Lung (tissue), 12 donors: ENCODE data around the gene CD200. TPM values are rescaled to one million over a fixed set of nuclear protein-coding genes. Genes with fewer than 3 reads are reported as not detected.

Source experiments
- ATAC-seq: fragments of 200-7000 bp; cut with Tn5 transposase; one replicate; pipeline ENCODE4 v1.9.1; 2020; ENCODE audit warnings: moderate number of reproducible peaks; ENCODE audit not compliant: insufficient read depth, low FRiP score
- DNase-seq, 3 donors: peaks; one replicate each; pipeline ENCODE4 v3.0.0-alpha.2; 2013 to 2017
- H3K27ac ChIP-seq, 2 donors: one replicate each; pipeline ENCODE4 v1.5.1; 2013; ENCODE audit warnings: mild to moderate bottlenecking in 2 of 2, moderate library complexity in 2 of 2, control low read depth in 1 of 2, inconsistent platforms in 1 of 2, low read depth in 1 of 2, low read length in 1 of 2
- H3K27me3 ChIP-seq, 3 donors: one replicate each; pipeline ENCODE4 v1.5.1; 2013; ENCODE audit warnings: low read length in 2 of 3; ENCODE audit not compliant: control insufficient read depth in 3 of 3, insufficient read depth in 3 of 3
- H3K36me3 ChIP-seq, 4 donors: one replicate each; pipeline ENCODE4 v1.5.1; 2013; ENCODE audit warnings: low read length in 4 of 4, mild to moderate bottlenecking in 1 of 4, moderate library complexity in 1 of 4; ENCODE audit not compliant: control insufficient read depth in 4 of 4, insufficient read depth in 4 of 4
- H3K4me1 ChIP-seq, 5 donors: one replicate each; pipeline ENCODE4 v1.5.1; 2013; ENCODE audit warnings: low read length in 5 of 5, mild to moderate bottlenecking in 2 of 5, moderate library complexity in 1 of 5; ENCODE audit not compliant: control insufficient read depth in 5 of 5, insufficient read depth in 5 of 5
- H3K4me3 ChIP-seq: one replicate; pipeline ENCODE4 v1.5.1; 2013; ENCODE audit warnings: mild to moderate bottlenecking, control low read depth, moderate library complexity
- H3K9ac ChIP-seq, 2 donors: one replicate each; pipeline ENCODE4 v1.5.1; 2013; ENCODE audit warnings: low read length in 2 of 2, control low read depth in 1 of 2; ENCODE audit not compliant: insufficient read depth in 1 of 2
- H3K9me3 ChIP-seq, 4 donors: one replicate each; pipeline ENCODE4 v1.5.1; 2013; ENCODE audit warnings: low read length in 3 of 4, mild to moderate bottlenecking in 1 of 4, moderate library complexity in 1 of 4; ENCODE audit not compliant: control insufficient read depth in 4 of 4, insufficient read depth in 3 of 4
- CTCF ChIP-seq: IDR thresholded peaks from 2 replicates; pipeline ENCODE4 v1.5.1; 2012; ENCODE audit warnings: mild to moderate bottlenecking; ENCODE audit errors: control extremely low read depth, extremely low read depth
- WGBS, 2 donors: extraction: QIAGEN DNeasy Blood & Tissue Kit; methylation state at CpG; one replicate each; pipeline ENCODE4 v1.1.7; 2013; 5-methylcytosine and 5-hydroxymethylcytosine counted together
- polyA plus RNA-seq, 2 donors: library from polyadenylated mRNA; stranded (reverse); fragments of 200-250 nt; gene quantifications; one replicate each; pipeline ENCODE4 v1.2.1, GENCODE V29; 2013
- total RNA-seq, 2 donors: library from RNA; depleted of rRNA in 1 of 2; stranded (reverse); fragments of >200 nt in 1 of 2; gene quantifications; one replicate each; pipeline ENCODE4 v1.2.1, GENCODE V29; 2014 to 2021
- donor health status: control.
- donor health status: control.
- donor health status: Bipolar disorder and iron deficiency.
- donor health status: healthy.
- donor health status: DM: yes; HTN: yes; CAD: no.

Gene CD200
- total and polyA plus RNA-seq, 4 donors = 4.6 to 21.6 (median 6.0) TPM

- Histone ChIP-seq H3K4me3 (no peak overlapping the region), H3K27me3 (no peaks in the 10 kb centered on the region), H3K4me1 (peaks cover 0 to 4% (median 2%) of the 10 kb centered on the region in 5 donors), H3K9me3 (no peaks in the 10 kb centered on the region), H3K36me3 (peaks cover 0 to 14% (median 7%) of the 10 kb centered on the region in 4 donors), H3K9ac (no peak overlapping the region), H3K27ac (no peak overlapping the region)
- WGBS, 2 donors = 70 to 72% methylated on average over 5 of the region's 5 CpGs
- DNase-seq (no peak), ATAC-seq (no peak)
- no peak for TF ChIP-seq CTCF
Observed at GRCh38 chr3:112355307-112355687, 22.3 kb downstream of the CD200 start.

- H3K36me3 ChIP-seq = peaks cover 0 to 13% (median 6%) of the 10 kb centered on the region in 4 donors
- peaks cover 0 to 3% (median 0%) of the 10 kb centered on the region in 5 donors for H3K4me1 ChIP-seq
- no peak for TF ChIP-seq CTCF
- H3K9me3 ChIP-seq = no peaks in the 10 kb centered on the region
- no peaks in the 10 kb centered on the region for H3K27me3 ChIP-seq
- 62 to 63% methylated on average over 12 of the region's 12 CpGs for WGBS, 2 donors
- no peak overlapping the region for H3K4me3 ChIP-seq
- ATAC-seq (peak; percentile 16), DNase-seq (no peak)
- H3K9ac ChIP-seq = no peak overlapping the region
- H3K27ac ChIP-seq = peak overlapping the region in 1 of 2 donors; percentile 77
Observed at GRCh38 chr3:112357930-112358780, 25.2 kb downstream of the CD200 start.

- ATAC-seq (no peak), DNase-seq (no peak)
- Histone ChIP-seq H3K4me3 (no peak overlapping the region), H3K4me1 (peaks cover 0 to 3% (median 0%) of the 10 kb centered on the region in 5 donors), H3K27ac (peak overlapping the region in 1 of 2 donors; percentile 30), H3K27me3 (no peaks in the 10 kb centered on the region), H3K36me3 (peaks cover 0 to 16% (median 4%) of the 10 kb centered on the region in 4 donors), H3K9me3 (no peaks in the 10 kb centered on the region), H3K9ac (no peak overlapping the region)
- no peak for TF ChIP-seq CTCF
- WGBS, 2 donors = 50 to 81% methylated on average over 2 of the region's 2 CpGs
Observed at GRCh38 chr3:112360561-112360960, 27.6 kb downstream of the CD200 start.
